ENCODE measurements around the gene XXYLT1. TPM values are rescaled to one million over a fixed set of nuclear protein-coding genes. Genes with fewer than 3 reads are reported as not detected.

XXYLT1 gene
- total RNA-seq, 1 experiment from 2014 or later, result 23.4 TPM

DNA sequence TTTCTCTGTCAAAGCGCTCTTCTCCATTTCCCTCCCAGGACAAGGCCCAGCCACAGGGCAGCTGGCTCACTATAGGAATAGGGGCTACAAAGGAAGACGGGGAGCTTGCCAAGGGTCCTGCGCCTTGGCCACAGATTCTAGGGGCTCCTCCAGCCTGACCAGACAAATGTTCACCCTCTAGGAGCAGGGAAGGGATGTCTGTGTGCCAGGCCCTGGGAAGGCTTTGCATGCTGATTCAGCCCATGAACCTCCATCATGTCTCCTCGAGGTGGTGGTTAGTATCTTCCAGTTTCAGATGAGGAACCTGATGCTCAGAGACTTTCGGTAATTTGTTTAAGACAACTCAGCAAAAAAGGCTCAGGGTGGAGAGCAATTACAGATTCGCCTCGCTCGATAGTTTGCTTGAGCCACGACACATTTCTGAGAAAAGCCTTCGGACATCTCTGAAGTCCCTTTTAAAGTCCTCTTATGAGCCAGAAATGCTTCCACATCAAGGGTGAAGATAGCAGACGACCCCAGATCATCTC, 110.0 kb downstream of the XXYLT1 start (continued):
- TF ChIP-seq, protein P1, sequence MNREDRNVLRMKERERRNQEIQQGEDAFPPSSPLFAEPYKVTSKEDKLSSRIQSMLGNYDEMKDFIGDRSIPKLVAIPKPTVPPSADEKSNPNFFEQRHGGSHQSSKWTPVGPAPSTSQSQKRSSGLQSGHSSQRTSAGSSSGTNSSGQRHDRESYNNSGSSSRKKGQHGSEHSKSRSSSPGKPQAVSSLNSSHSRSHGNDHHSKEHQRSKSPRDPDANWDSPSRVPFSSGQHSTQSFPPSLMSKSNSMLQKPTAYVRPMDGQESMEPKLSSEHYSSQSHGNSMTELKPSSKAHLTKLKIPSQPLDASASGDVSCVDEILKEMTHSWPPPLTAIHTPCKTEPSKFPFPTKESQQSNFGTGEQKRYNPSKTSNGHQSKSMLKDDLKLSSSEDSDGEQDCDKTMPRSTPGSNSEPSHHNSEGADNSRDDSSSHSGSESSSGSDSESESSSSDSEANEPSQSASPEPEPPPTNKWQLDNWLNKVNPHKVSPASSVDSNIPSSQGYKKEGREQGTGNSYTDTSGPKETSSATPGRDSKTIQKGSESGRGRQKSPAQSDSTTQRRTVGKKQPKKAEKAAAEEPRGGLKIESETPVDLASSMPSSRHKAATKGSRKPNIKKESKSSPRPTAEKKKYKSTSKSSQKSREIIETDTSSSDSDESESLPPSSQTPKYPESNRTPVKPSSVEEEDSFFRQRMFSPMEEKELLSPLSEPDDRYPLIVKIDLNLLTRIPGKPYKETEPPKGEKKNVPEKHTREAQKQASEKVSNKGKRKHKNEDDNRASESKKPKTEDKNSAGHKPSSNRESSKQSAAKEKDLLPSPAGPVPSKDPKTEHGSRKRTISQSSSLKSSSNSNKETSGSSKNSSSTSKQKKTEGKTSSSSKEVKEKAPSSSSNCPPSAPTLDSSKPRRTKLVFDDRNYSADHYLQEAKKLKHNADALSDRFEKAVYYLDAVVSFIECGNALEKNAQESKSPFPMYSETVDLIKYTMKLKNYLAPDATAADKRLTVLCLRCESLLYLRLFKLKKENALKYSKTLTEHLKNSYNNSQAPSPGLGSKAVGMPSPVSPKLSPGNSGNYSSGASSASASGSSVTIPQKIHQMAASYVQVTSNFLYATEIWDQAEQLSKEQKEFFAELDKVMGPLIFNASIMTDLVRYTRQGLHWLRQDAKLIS (CRISPR knock-in tag; IDR thresholded peaks at IDR 0.05; ENCODE audit: borderline replicate concordance), result no peak
- TF ChIP-seq SMAD4 (CRISPR knock-in tag; IDR thresholded peaks at IDR 0.05) (no peak), IRF2 (CRISPR knock-in tag; IDR thresholded peaks at IDR 0.05; ENCODE audit: borderline replicate concordance, low read depth) (no peak), JAZF1 (CRISPR knock-in tag; IDR thresholded peaks at IDR 0.05) (no peak), ATF1 (CRISPR knock-in tag; IDR thresholded peaks at IDR 0.05) (no peak)
- TF ChIP-seq, protein P2, sequence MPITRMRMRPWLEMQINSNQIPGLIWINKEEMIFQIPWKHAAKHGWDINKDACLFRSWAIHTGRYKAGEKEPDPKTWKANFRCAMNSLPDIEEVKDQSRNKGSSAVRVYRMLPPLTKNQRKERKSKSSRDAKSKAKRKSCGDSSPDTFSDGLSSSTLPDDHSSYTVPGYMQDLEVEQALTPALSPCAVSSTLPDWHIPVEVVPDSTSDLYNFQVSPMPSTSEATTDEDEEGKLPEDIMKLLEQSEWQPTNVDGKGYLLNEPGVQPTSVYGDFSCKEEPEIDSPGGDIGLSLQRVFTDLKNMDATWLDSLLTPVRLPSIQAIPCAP (CRISPR knock-in tag; IDR thresholded peaks at IDR 0.05), result no peak
- TF ChIP-seq, protein P3, sequence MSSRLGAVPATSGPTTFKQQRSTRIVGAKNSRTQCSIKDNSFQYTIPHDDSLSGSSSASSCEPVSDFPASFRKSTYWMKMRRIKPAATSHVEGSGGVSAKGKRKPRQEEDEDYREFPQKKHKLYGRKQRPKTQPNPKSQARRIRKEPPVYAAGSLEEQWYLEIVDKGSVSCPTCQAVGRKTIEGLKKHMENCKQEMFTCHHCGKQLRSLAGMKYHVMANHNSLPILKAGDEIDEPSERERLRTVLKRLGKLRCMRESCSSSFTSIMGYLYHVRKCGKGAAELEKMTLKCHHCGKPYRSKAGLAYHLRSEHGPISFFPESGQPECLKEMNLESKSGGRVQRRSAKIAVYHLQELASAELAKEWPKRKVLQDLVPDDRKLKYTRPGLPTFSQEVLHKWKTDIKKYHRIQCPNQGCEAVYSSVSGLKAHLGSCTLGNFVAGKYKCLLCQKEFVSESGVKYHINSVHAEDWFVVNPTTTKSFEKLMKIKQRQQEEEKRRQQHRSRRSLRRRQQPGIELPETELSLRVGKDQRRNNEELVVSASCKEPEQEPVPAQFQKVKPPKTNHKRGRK (CRISPR knock-in tag; IDR thresholded peaks at IDR 0.05; ENCODE audit: borderline replicate concordance), result no peak

DNA sequence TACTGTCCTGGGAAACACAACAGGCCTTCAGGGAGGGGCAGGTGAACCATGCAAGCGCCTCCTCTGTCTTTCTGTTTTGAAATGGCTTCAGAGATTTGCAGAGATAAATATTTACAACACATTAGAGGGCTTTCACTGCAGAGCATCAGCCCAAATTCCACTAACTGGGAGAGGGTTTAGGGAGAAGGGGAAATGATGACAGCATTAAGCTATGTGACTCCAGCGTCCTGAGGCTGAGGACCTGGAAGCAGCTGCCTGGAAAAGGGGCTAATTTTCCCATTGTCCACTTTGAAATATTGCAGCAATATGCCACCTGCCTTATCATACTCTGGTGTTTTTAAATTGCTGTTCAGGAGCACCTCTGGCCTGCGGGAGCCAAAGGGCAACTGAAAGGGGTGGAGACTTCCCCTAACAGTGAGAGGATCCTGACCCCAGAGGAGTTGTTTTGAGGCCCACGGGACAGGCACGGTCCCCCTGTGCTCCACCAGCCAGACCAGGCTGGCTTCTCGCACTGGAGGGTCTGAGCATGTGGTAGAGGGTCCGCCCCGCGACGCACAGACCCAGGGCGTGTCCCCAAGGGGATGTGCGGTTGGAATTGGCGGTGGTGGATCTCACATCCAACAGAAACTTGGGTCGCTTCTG, 110.6 kb downstream of the XXYLT1 start:
- Mint-ChIP-seq H3K4me1 (peaks cover 18% of the 10 kb centered on the region), H3K27me3 (ENCODE audit: low read depth) (no peaks in the 10 kb centered on the region), H3K27ac (no peak overlapping the region), H3K9me3 (no peaks in the 10 kb centered on the region; the same call in 1 of the 2 replicates), H3K4me3 (no peak overlapping the region), H3K36me3 (no peaks in the 10 kb centered on the region)
- ChIA-PET CTCF (no interaction called here), POLR2A (no interaction called here)
- DNase-seq (ENCODE audit: low spot score) (no peak), ATAC-seq (peak; percentile 58)
- no peak for TF ChIP-seq MXD4 (CRISPR knock-in tag; IDR thresholded peaks at IDR 0.05; ENCODE audit: borderline replicate concordance)
- peak; percentile 94 for TF ChIP-seq GABPB1 (CRISPR knock-in tag; IDR thresholded peaks at IDR 0.05)

DNA sequence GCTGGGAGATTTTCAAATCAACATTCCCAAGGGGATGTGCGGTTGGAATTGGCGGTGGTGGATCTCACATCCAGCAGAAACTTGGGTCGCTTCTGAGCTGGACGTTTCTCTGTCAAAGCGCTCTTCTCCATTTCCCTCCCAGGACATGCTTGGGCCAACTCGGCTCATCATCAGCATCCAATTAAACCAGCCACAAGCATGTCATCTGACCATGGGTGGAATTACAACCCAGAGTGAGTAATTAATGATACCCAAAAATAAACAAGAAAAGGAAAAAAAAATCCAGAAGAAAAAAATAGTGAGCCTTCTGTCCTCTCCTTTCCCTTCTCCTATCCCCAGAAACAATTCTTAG, 111.2 kb downstream of the XXYLT1 start:
- H3K27ac Mint-ChIP-seq, result no peak overlapping the region
- H3K36me3 Mint-ChIP-seq, result no peaks in the 10 kb centered on the region
- no peak for DNase-seq (ENCODE audit: low spot score)
- H3K4me3 Mint-ChIP-seq, result no peak overlapping the region
- H3K27me3 Mint-ChIP-seq (ENCODE audit: low read depth), result no peaks in the 10 kb centered on the region
- no peak for ATAC-seq
- no peak for TF ChIP-seq GRHL2 (CRISPR knock-in tag; IDR thresholded peaks at IDR 0.05; ENCODE audit: insufficient replicate concordance, severe bottlenecking)
- TF ChIP-seq, protein P4, sequence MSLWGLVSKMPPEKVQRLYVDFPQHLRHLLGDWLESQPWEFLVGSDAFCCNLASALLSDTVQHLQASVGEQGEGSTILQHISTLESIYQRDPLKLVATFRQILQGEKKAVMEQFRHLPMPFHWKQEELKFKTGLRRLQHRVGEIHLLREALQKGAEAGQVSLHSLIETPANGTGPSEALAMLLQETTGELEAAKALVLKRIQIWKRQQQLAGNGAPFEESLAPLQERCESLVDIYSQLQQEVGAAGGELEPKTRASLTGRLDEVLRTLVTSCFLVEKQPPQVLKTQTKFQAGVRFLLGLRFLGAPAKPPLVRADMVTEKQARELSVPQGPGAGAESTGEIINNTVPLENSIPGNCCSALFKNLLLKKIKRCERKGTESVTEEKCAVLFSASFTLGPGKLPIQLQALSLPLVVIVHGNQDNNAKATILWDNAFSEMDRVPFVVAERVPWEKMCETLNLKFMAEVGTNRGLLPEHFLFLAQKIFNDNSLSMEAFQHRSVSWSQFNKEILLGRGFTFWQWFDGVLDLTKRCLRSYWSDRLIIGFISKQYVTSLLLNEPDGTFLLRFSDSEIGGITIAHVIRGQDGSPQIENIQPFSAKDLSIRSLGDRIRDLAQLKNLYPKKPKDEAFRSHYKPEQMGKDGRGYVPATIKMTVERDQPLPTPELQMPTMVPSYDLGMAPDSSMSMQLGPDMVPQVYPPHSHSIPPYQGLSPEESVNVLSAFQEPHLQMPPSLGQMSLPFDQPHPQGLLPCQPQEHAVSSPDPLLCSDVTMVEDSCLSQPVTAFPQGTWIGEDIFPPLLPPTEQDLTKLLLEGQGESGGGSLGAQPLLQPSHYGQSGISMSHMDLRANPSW (CRISPR knock-in tag; conservative IDR thresholded peaks at IDR 0.05; ENCODE audit: low read depth), result no peak
- TF ChIP-seq, protein P5, sequence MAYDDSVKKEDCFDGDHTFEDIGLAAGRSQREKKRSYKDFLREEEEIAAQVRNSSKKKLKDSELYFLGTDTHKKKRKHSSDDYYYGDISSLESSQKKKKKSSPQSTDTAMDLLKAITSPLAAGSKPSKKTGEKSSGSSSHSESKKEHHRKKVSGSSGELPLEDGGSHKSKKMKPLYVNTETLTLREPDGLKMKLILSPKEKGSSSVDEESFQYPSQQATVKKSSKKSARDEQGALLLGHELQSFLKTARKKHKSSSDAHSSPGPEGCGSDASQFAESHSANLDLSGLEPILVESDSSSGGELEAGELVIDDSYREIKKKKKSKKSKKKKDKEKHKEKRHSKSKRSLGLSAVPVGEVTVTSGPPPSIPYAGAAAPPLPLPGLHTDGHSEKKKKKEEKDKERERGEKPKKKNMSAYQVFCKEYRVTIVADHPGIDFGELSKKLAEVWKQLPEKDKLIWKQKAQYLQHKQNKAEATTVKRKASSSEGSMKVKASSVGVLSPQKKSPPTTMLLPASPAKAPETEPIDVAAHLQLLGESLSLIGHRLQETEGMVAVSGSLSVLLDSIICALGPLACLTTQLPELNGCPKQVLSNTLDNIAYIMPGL (CRISPR knock-in tag; IDR thresholded peaks at IDR 0.05), result no peak
- peaks cover 24% of the 10 kb centered on the region for H3K4me1 Mint-ChIP-seq
- CTCF ChIA-PET, result no interaction called here
- POLR2A ChIA-PET, result no interaction called here
- no peaks in the 10 kb centered on the region; the same call in 1 of the 2 replicates for H3K9me3 Mint-ChIP-seq

Measured in WTC11 (cell line).